Nephron (organoid): ENCODE measurements around the gene UBE2QL1.

Experiments used
- H3K27ac Mint-ChIP-seq, 3 experiments: 2 replicates each; pipeline ENCODE4 v1.8.0; 2020; ENCODE audit warnings: mixed read lengths in 3 of 3, mild to moderate bottlenecking in 2 of 3, moderate library complexity in 1 of 3
- H3K27me3 Mint-ChIP-seq: 2 replicates; pipeline ENCODE4 v1.8.0; 2021; ENCODE audit warnings: low read depth, mild to moderate bottlenecking, moderate library complexity, mixed read lengths
- H3K36me3 Mint-ChIP-seq: 2 replicates; pipeline ENCODE4 v1.8.0; 2020; ENCODE audit warnings: low read depth, mixed read lengths
- H3K4me1 Mint-ChIP-seq: 2 replicates; pipeline ENCODE4 v1.8.0; 2020; ENCODE audit warnings: mixed read lengths
- H3K4me3 Mint-ChIP-seq, 3 experiments: 2 replicates each; pipeline ENCODE4 v1.8.0; 2020; ENCODE audit warnings: mild to moderate bottlenecking in 3 of 3, mixed read lengths in 3 of 3, moderate library complexity in 2 of 3
- H3K9me3 Mint-ChIP-seq: 2 replicates; pipeline ENCODE4 v1.8.0; 2020; ENCODE audit warnings: mixed read lengths
- TF ChIP-seq, protein P1 (sequence below), 3 experiments: fragments of 200-600 bp; sonication (generic); IDR thresholded peaks; one replicate each; pipeline ENCODE4 v1.5.0; 2021; ENCODE audit warnings: antibody characterized with exemption in 3 of 3; ENCODE audit not compliant: unreplicated experiment in 3 of 3

Gene UBE2QL1

DNA sequence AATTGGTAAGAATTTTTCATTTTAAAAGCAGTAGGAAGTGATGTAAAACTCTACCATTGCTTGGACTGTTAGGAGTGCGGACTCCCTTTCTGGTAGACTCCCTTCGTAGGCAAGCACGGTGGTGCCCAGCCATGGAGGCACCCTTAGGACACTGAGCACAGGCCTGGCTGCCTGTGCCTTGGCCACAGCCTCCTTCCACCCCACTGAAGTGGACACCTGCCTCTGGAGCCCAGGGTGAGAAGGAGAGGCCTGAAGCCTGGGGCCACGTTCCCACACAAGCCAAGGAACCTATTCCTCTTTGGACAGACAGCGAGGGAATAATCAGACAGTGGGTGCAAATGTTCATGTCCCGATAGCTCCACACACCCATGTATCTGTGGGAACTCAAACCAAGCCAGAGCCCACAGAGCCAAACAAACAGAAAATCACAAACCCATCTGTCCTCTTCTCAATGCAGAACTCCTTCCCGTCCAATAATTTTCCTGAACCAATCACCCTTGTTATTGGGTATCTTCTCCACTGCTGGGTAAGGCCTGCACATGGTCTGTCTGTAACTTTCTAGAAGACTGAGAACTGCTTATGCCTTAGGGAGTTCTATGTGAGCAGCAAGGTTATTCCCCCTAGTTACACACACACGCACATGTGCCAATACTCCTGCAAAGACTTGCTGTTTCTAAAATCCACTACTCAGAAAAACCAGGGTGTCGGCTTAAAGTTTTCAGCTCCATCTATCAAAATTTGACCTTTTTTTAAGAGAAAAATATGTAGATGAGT lies 45.2 kb downstream of the UBE2QL1 start:
- Mint-ChIP-seq H3K27ac (no peak overlapping the region), H3K27me3 (peaks cover 24% of the 10 kb centered on the region), H3K9me3 (no peaks in the 10 kb centered on the region), H3K4me1 (peaks cover 9% of the 10 kb centered on the region), H3K4me3 (no peak overlapping the region), H3K36me3 (no peaks in the 10 kb centered on the region)
- TF ChIP-seq, protein P1, sequence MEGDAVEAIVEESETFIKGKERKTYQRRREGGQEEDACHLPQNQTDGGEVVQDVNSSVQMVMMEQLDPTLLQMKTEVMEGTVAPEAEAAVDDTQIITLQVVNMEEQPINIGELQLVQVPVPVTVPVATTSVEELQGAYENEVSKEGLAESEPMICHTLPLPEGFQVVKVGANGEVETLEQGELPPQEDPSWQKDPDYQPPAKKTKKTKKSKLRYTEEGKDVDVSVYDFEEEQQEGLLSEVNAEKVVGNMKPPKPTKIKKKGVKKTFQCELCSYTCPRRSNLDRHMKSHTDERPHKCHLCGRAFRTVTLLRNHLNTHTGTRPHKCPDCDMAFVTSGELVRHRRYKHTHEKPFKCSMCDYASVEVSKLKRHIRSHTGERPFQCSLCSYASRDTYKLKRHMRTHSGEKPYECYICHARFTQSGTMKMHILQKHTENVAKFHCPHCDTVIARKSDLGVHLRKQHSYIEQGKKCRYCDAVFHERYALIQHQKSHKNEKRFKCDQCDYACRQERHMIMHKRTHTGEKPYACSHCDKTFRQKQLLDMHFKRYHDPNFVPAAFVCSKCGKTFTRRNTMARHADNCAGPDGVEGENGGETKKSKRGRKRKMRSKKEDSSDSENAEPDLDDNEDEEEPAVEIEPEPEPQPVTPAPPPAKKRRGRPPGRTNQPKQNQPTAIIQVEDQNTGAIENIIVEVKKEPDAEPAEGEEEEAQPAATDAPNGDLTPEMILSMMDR (IDR thresholded peaks at IDR 0.05; ENCODE audit: unreplicated experiment in 3 of 3), result no peak

DNA sequence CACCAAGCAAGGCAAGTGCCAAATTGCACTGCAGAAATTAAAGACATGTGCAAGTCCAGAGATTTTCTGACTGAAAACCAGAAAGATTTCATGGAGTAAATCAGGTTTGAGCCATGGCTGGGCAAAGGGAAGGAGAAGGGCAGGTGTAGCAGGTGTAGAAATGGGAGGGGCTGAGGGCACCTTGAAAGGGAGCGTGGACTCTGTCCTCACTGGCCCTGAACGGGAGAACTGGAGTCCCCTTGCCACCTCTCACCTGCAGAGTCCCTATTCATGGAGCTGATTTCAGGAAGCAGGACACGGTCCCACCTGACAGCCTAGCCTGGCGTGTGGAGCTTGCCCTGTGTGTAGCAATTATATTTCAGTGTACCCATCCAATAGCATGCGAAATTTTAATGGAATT lies 46.3 kb downstream of the UBE2QL1 start:
- Mint-ChIP-seq H3K36me3 (no peaks in the 10 kb centered on the region), H3K4me3 (no peak overlapping the region), H3K27ac (no peak overlapping the region), H3K27me3 (peaks cover 19% of the 10 kb centered on the region), H3K4me1 (peaks cover 9% of the 10 kb centered on the region), H3K9me3 (no peaks in the 10 kb centered on the region)
- TF ChIP-seq, protein P1 (IDR thresholded peaks at IDR 0.05; ENCODE audit: unreplicated experiment in 3 of 3), result no peak

DNA sequence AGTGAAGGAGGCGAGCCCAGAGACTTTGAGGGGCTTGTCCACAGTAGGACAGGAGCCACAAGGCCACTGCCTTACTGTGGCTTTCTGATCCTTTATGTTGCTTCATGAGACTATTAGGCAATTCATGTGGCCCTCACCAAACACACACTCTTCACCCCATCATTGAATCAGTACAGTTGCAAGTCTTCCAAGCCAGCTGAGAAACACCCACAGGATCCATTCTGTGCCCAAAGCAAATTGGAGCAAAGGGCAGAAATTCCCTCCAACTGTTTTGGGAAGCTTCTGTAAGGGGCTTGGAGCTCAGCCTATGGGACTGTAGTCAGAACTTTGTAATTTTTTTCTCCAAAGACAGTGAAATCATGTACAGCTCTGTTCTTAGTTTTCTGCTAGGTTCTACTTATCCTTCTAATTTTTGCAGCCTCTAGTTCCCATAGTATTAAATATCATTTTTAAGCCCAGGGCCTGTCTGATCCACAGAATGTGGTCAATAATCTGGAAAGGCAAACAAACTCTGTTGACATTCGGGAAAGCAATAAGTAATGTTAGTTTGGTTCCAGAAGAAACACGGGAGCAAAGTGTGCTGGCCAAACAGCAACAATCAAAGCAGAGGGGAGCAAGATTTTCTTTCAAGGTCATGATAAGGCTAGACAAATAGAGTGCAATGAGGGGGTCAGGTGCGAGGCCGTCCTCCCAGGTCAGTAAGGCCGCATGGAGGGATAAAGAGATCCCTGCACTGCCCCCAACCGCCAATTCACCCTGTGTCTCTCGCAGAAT lies 47.0 kb downstream of the UBE2QL1 start:
- Mint-ChIP-seq H3K4me3 (no peak overlapping the region), H3K4me1 (peaks cover 9% of the 10 kb centered on the region), H3K27ac (no peak overlapping the region), H3K27me3 (peaks cover 19% of the 10 kb centered on the region), H3K9me3 (no peaks in the 10 kb centered on the region), H3K36me3 (no peaks in the 10 kb centered on the region)
- TF ChIP-seq, protein P1 (IDR thresholded peaks at IDR 0.05; ENCODE audit: unreplicated experiment in 3 of 3), result no peak

DNA sequence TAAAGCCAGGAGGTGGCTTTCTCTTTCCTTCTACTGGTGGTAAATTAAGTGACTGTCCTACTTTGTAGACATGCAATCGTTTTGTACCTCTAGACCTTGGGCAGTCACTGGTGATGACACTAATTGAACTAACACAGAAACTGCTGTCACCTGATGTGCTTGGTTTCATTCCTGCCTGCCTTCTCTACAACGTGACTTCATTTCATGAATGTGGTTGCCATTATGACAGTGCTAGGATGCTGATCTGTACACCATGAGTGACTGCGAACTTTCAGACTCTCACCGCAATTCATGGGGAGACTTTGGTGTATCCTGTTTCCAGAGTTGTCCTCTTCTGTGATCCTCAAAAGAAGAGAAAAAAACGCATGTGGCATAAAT lies 47.5 kb downstream of the UBE2QL1 start:
- Mint-ChIP-seq H3K4me3 (no peak overlapping the region), H3K9me3 (no peaks in the 10 kb centered on the region), H3K36me3 (no peaks in the 10 kb centered on the region), H3K27ac (no peak overlapping the region), H3K4me1 (peaks cover 7% of the 10 kb centered on the region), H3K27me3 (peaks cover 19% of the 10 kb centered on the region)
- TF ChIP-seq, protein P1 (IDR thresholded peaks at IDR 0.05; ENCODE audit: unreplicated experiment in 3 of 3), result no peak

DNA sequence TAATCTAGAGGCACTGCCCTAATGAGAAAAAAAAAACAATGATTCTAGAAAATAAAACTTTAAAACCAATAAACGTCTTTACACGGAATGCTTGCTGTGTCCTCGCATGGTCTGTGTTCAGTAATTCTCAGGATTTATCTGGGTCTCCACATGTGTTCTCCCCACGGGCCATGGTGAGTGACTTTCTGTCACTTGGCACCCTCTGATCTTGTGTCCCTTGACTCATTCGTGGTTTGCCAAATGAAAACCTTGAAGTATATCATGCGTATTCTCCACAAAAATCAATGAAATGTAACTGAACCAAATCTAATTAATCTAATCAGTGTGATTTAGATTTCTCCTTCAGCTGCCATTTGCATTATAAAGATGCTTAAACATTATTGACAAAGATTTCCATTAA lies 48.0 kb downstream of the UBE2QL1 start:
- peaks cover 19% of the 10 kb centered on the region for H3K27me3 Mint-ChIP-seq
- no peaks in the 10 kb centered on the region for H3K9me3 Mint-ChIP-seq
- H3K36me3 Mint-ChIP-seq, result no peaks in the 10 kb centered on the region
- peaks cover 3% of the 10 kb centered on the region for H3K4me1 Mint-ChIP-seq
- TF ChIP-seq, protein P1 (IDR thresholded peaks at IDR 0.05; ENCODE audit: unreplicated experiment in 3 of 3), result no peak
- H3K4me3 Mint-ChIP-seq, result no peak overlapping the region
- H3K27ac Mint-ChIP-seq, result no peak overlapping the region
